Activated CD4-positive, alpha-beta memory T cell treated with anti-CD3 and anti-CD28 coated beads, Interleukin-2, amount 10 ng/mL, durations not matched to agents 7 days and 5 days (primary cell): ENCODE data around the gene REXO5. TPM values are rescaled to one million over a fixed set of nuclear protein-coding genes. Genes with fewer than 3 reads are reported as not detected.

ENCODE experiments used
- CTCF ChIA-PET: fragments of 350-600 bp; sonication (Branson Sonifier 250); formaldehyde crosslinking; loops from one replicate; lab custom pipeline; 2021; ENCODE audit warnings: antibody characterized with exemption, inconsistent platforms; lab: Charles Lee
- POLR2A ChIA-PET: fragments of 350-600 bp; sonication (Branson Sonifier 250); formaldehyde crosslinking; loops from one replicate; lab custom pipeline; 2021; ENCODE audit warnings: antibody characterized with exemption; lab: Charles Lee
- DNase-seq: peaks from one replicate; pipeline ENCODE4 v3.0.0-alpha.2; 2020
- H3K27ac Mint-ChIP-seq: one replicate; pipeline ENCODE4 v1.8.0; 2021; ENCODE audit warnings: mild to moderate bottlenecking, mixed read lengths
- H3K27me3 Mint-ChIP-seq: one replicate; pipeline ENCODE4 v1.8.0; 2021; ENCODE audit warnings: mixed read lengths
- H3K36me3 Mint-ChIP-seq: one replicate; pipeline ENCODE4 v1.8.0; 2021; ENCODE audit warnings: low read depth, mixed read lengths
- H3K4me1 Mint-ChIP-seq: one replicate; pipeline ENCODE4 v1.8.0; 2021; ENCODE audit warnings: mixed read lengths
- H3K4me3 Mint-ChIP-seq: one replicate; pipeline ENCODE4 v1.8.0; 2021; ENCODE audit warnings: mild to moderate bottlenecking, mixed read lengths
- H3K9me3 Mint-ChIP-seq: one replicate; pipeline ENCODE4 v1.8.0; 2021; ENCODE audit warnings: mixed read lengths
- total RNA-seq, 2 experiments: library from RNA; stranded (reverse); gene quantifications; one replicate each; pipeline ENCODE4 v1.2.3, GENCODE V29; 2021

The REXO5 gene
- total RNA-seq, 2 experiments from 2014 or later, result 16.2 to 17.4 TPM

DNA sequence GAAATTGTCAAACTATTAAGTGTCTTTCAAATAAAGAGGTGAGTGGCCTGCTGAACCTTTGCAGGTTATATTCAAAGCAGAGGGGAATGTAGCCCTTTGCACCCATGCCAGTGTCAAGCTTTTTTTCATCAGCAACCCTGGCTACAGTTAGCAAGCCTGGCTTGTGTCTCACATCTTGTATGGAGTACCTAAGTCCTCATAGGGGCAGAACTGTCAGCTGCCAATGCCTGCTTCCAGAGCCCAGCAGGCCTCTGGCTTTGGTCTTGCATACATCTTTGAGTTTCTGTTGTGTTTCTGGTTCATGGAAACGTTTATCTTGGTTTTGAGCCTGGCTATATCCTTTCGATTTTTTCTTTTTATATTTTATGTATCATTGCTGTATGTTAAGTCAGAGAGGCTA lies 26.8 kb downstream of the REXO5 start:
- CTCF ChIA-PET, result interaction anchor here (1.3 kb wide), 1 partner anchor 11 kb away, joined by 4 read pairs; no protein-coding TSS in a partner anchor
- POLR2A ChIA-PET, result no interaction called here
- Mint-ChIP-seq H3K9me3 (peaks cover 4% of the 10 kb centered on the region), H3K27ac (no peak overlapping the region), H3K36me3 (peaks cover 60% of the 10 kb centered on the region), H3K27me3 (no peaks in the 10 kb centered on the region), H3K4me1 (no peaks in the 10 kb centered on the region), H3K4me3 (no peak overlapping the region)
- DNase-seq, result no peak

DNA sequence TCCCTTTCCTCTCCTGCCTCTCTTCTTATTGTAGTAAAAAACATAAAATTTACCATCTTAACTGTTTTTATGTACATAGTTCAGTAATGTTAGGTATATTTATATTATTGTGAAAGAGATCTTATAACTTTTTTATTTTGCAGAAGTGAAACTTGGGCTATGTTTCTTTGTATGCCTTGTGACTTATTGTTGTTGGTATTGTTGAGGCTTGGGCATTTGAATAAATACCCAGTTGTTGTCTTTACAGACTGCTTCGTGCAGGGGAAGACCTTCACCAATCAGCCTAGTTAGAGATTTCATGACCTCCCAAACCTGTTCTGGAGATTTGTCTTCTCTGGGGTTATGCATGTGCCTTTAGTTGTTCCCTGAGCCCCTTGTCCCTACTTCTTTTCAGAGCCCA lies 31.9 kb downstream of the REXO5 start:
- no peak overlapping the region for H3K27ac Mint-ChIP-seq
- H3K27me3 Mint-ChIP-seq, result no peaks in the 10 kb centered on the region
- H3K36me3 Mint-ChIP-seq, result peaks cover 84% of the 10 kb centered on the region
- H3K4me3 Mint-ChIP-seq, result no peak overlapping the region
- ChIA-PET CTCF (no interaction called here), POLR2A (no interaction called here)
- peaks cover 2% of the 10 kb centered on the region for H3K4me1 Mint-ChIP-seq
- DNase-seq, result no peak
- H3K9me3 Mint-ChIP-seq, result peaks cover 4% of the 10 kb centered on the region

DNA sequence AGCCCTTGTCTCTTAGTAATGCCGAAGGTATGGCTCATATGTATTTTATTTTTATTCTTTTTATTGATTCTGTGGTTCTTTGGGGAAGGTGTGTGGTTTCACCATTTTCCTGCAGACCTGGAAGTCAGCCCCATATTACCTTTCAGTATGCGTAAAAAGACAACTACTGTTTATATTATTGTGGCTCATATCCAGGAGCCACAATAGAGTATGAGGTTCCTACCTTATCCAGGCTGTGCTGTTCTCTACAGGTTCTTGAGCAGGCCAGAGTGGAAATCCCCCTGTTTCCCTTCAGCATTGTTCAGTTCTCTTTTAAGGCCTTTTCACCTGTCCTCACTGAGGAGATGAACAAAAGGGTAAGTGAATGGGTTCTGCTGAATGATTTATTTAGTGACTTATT lies 33.2 kb downstream of the REXO5 start:
- Mint-ChIP-seq H3K4me3 (no peak overlapping the region), H3K27ac (no peak overlapping the region), H3K4me1 (peaks cover 12% of the 10 kb centered on the region), H3K27me3 (no peaks in the 10 kb centered on the region), H3K9me3 (peaks cover 4% of the 10 kb centered on the region), H3K36me3 (peaks cover 81% of the 10 kb centered on the region)
- ChIA-PET POLR2A (no interaction called here), CTCF (no interaction called here)
- DNase-seq, result no peak

GRCh38 chr16:20844054-20844453 lies 37.7 kb downstream of the REXO5 start:
- CTCF ChIA-PET, result interaction anchor here (1.0 to 2.1 kb wide), 3 partner anchors 11 to 240 kb away, joined by 4 to 8 read pairs (median 4); no protein-coding TSS in a partner anchor
- no peak for DNase-seq
- Mint-ChIP-seq H3K4me3 (no peak overlapping the region), H3K27ac (peak overlapping the region; percentile 63), H3K9me3 (no peaks in the 10 kb centered on the region), H3K4me1 (peaks cover 37% of the 10 kb centered on the region), H3K27me3 (no peaks in the 10 kb centered on the region), H3K36me3 (peaks cover 62% of the 10 kb centered on the region)
- POLR2A ChIA-PET, result interaction anchor here (1.0 to 1.2 kb wide), 2 partner anchors 31 to 38 kb away, joined by 4 read pairs; partner anchors contain the start of genes ERI2 and REXO5

- DNase-seq, result no peak
- Mint-ChIP-seq H3K27me3 (no peaks in the 10 kb centered on the region), H3K9me3 (no peaks in the 10 kb centered on the region), H3K27ac (peak overlapping the region; percentile 63), H3K36me3 (peaks cover 59% of the 10 kb centered on the region), H3K4me3 (no peak overlapping the region), H3K4me1 (peaks cover 38% of the 10 kb centered on the region)
- CTCF ChIA-PET, result interaction anchor here (1.0 to 2.1 kb wide), 3 partner anchors 11 to 239 kb away, joined by 4 to 8 read pairs (median 4); no protein-coding TSS in a partner anchor
- POLR2A ChIA-PET, result interaction anchor here (1.0 to 1.5 kb wide), 3 partner anchors 30 to 236 kb away, joined by 3 to 4 read pairs (median 4); partner anchors contain the start of genes ERI2 and REXO5
These were observed 38.3 kb downstream of the REXO5 start for GRCh38 chr16:20844588-20844987.

DNA sequence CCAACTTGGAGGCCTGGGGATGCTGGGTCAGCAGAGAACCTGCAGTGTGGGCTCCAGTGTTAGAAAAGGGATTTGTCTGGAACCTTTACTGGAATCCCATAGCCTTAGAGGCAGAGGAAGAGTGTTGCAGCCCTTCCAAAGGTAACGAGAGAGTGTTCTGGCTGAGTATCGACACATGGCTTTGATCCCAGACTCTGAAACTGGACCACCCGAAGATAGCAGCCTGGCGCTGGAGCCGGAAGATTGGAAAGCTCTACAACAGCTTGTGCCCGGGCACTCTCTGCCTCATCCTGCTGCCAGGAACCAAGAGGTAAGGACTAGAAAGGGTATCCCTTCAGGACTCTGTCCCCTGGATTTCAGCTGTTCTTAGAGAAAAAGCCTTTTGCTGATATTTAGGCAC lies 39.7 kb downstream of the REXO5 start:
- ChIA-PET POLR2A (interaction anchor here (1.4 kb wide), 1 partner anchor 28 kb away, joined by 5 read pairs; no protein-coding TSS in a partner anchor), CTCF (no interaction called here)
- Mint-ChIP-seq H3K9me3 (no peaks in the 10 kb centered on the region), H3K4me1 (peaks cover 50% of the 10 kb centered on the region), H3K27me3 (no peaks in the 10 kb centered on the region), H3K4me3 (no peak overlapping the region), H3K27ac (no peak overlapping the region), H3K36me3 (peaks cover 56% of the 10 kb centered on the region)
- DNase-seq, result no peak

GRCh38 chr16:20846551-20846950 lies 40.2 kb downstream of the REXO5 start:
- no peak for DNase-seq
- Mint-ChIP-seq H3K9me3 (no peaks in the 10 kb centered on the region), H3K27me3 (no peaks in the 10 kb centered on the region), H3K36me3 (peaks cover 53% of the 10 kb centered on the region), H3K4me1 (peaks cover 55% of the 10 kb centered on the region), H3K27ac (no peak overlapping the region), H3K4me3 (no peak overlapping the region)
- ChIA-PET CTCF (interaction anchor here (0.6 to 0.7 kb wide), 2 partner anchors 39 to 334 kb away, joined by 3 read pairs; no protein-coding TSS in a partner anchor), POLR2A (interaction anchor here (1.4 kb wide), 1 partner anchor 28 kb away, joined by 5 read pairs; no protein-coding TSS in a partner anchor)

GRCh38 chr16:20847550-20847949 lies 41.2 kb downstream of the REXO5 start:
- Mint-ChIP-seq H3K27ac (no peak overlapping the region), H3K4me1 (peaks cover 56% of the 10 kb centered on the region), H3K27me3 (no peaks in the 10 kb centered on the region), H3K36me3 (peaks cover 46% of the 10 kb centered on the region), H3K9me3 (no peaks in the 10 kb centered on the region), H3K4me3 (no peak overlapping the region)
- CTCF ChIA-PET, result interaction anchor here (0.7 to 4.9 kb wide), 6 partner anchors 27 to 335 kb away, joined by 3 to 32 read pairs (median 3); partner anchors contain the start of genes DCUN1D3, ERI2, LYRM1 and REXO5
- DNase-seq, result no peak
- POLR2A ChIA-PET, result no interaction called here

DNA sequence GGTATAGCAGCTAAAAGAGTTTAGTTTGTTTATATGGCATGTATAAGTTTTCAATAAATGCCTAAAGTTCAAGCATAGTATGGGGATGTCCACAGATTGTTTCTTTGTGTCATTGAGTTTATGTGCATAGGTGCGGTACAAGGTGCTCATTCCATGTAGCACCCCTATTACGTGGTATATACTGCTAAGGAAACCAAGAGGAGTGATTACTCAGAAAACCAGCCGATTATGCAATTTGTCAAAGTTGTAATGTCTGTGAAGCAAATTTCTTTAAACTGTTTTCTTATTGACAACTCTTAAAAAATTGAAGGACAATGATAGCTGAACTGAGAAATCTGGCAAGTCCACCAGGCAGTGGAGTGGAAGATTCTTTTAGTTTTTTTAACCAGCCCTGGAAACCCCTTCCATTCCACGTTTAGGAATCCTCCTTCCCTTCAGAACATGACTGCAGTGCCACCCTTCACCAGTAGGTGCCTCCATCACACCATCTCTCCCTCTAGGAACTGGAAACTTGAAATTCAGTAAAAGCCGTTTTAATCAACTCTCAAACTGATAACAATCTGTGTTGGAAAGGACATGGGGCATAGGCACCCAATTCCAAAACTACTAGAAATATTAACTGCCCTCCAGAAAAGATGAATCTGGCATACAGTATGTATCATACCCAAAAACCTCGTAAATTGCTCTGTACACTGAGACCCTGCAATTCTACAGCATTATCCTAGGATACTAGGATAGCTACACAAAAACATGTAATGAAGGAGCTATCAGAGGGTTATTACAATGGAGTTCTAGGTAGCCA lies 43.5 kb downstream of the REXO5 start:
- peaks cover 42% of the 10 kb centered on the region for H3K36me3 Mint-ChIP-seq
- DNase-seq, result peak; percentile 69
- peaks cover 46% of the 10 kb centered on the region for H3K4me1 Mint-ChIP-seq
- H3K4me3 Mint-ChIP-seq, result no peak overlapping the region
- no peak overlapping the region for H3K27ac Mint-ChIP-seq
- ChIA-PET POLR2A (interaction anchor here (1.1 to 1.3 kb wide), 4 partner anchors 25 to 234 kb away, joined by 3 to 6 read pairs (median 4); partner anchors contain the start of genes ERI2 and REXO5), CTCF (interaction anchor here (0.6 to 4.9 kb wide), 30 partner anchors 15 to 340 kb away, joined by 3 to 32 read pairs (median 4); partner anchors contain the start of genes DCUN1D3, ERI2, LYRM1 and REXO5)
- no peaks in the 10 kb centered on the region for H3K9me3 Mint-ChIP-seq
- no peaks in the 10 kb centered on the region for H3K27me3 Mint-ChIP-seq

DNA sequence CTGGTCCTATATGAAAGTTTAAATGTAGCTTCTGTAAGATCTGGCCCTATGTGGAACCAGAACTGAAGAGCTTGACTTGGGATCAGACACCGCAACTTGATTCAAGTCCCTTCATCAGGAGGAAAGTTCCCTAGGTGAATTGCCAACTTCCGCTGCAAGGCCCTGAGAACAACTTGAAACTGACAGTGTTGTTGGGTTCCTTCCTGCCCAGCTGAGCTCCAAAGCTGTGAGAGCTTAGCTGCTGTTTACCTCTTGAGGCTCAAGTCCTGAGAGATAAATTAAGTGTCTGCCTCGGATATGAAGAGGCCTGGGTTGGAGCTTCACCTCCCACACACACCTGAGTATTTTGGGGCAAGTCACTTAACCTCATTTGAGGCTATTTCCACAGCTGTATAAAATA lies 44.7 kb downstream of the REXO5 start:
- no peaks in the 10 kb centered on the region for H3K27me3 Mint-ChIP-seq
- H3K36me3 Mint-ChIP-seq, result peaks cover 40% of the 10 kb centered on the region
- no peak for DNase-seq
- ChIA-PET CTCF (interaction anchor here (0.7 to 4.9 kb wide), 28 partner anchors 14 to 338 kb away, joined by 3 to 32 read pairs (median 4); partner anchors contain the start of genes ERI2 and REXO5), POLR2A (interaction anchor here (1.1 to 1.3 kb wide), 3 partner anchors 24 to 233 kb away, joined by 3 to 6 read pairs (median 4); no protein-coding TSS in a partner anchor)
- H3K9me3 Mint-ChIP-seq, result no peaks in the 10 kb centered on the region
- peaks cover 42% of the 10 kb centered on the region for H3K4me1 Mint-ChIP-seq
- no peak overlapping the region for H3K27ac Mint-ChIP-seq
- H3K4me3 Mint-ChIP-seq, result no peak overlapping the region

DNA sequence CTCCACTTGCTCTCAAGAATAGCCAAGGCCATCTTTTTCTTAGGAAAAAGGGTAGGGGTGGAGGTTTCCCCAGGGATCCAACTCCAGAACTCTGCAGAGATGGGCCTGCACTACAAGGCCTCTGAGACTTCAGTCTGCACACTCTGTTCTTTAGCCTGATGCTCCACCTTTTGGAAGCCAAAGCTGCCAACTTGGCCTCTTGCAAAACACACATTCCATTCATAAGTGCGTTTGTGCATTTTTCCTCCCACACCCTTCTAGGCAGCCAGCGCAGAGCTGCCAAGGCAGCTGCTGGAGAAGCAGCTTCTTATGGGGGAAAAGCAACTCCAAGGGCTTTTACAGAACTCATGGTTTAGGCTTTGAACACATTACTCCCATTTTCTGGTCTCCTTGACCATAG lies 45.3 kb downstream of the REXO5 start:
- H3K27ac Mint-ChIP-seq, result no peak overlapping the region
- CTCF ChIA-PET, result interaction anchor here (1.2 to 4.9 kb wide), 7 partner anchors 13 to 233 kb away, joined by 3 to 32 read pairs (median 12); no protein-coding TSS in a partner anchor
- POLR2A ChIA-PET, result interaction anchor here (1.0 kb wide), 1 partner anchor 60 kb away, joined by 4 read pairs; no protein-coding TSS in a partner anchor
- no peaks in the 10 kb centered on the region for H3K27me3 Mint-ChIP-seq
- DNase-seq, result no peak
- no peak overlapping the region for H3K4me3 Mint-ChIP-seq
- peaks cover 38% of the 10 kb centered on the region for H3K36me3 Mint-ChIP-seq
- peaks cover 42% of the 10 kb centered on the region for H3K4me1 Mint-ChIP-seq
- H3K9me3 Mint-ChIP-seq, result no peaks in the 10 kb centered on the region

DNA sequence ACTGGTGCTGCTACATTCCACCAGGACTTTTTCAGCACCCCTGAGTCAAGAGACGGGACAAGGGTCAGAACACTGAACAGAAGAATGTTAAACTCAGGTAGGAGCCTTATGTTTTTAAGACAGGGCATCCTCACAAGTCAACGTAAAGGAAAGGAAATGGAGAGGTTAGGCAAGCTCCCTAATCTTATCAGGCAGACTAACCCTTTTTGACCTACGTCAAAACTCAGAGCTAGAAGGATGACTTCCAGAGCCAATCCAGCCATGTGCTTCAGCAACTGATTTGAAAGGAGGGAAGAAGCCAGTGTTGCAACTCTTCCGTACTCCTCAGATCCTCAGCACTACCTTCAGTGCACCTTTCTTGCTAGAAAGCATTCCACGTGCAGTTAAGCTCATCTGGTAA lies 46.8 kb downstream of the REXO5 start:
- Mint-ChIP-seq H3K36me3 (peaks cover 46% of the 10 kb centered on the region), H3K9me3 (no peaks in the 10 kb centered on the region), H3K4me3 (no peak overlapping the region), H3K27me3 (no peaks in the 10 kb centered on the region), H3K27ac (no peak overlapping the region), H3K4me1 (peaks cover 28% of the 10 kb centered on the region)
- ChIA-PET CTCF (interaction anchor here (0.8 to 1.5 kb wide), 3 partner anchors 22 to 228 kb away, joined by 3 to 6 read pairs (median 5); no protein-coding TSS in a partner anchor), POLR2A (interaction anchor here (1.2 to 1.3 kb wide), 2 partner anchors 22 to 47 kb away, joined by 4 to 5 read pairs; partner anchors contain the start of genes DCUN1D3 and LYRM1)
- no peak for DNase-seq
